HepG2 (cell line): ENCODE data around the gene COL9A1. TPM values are rescaled to one million over a fixed set of nuclear protein-coding genes. Genes with fewer than 3 reads are reported as not detected.

Source experiments
- ATAC-seq: fragments of 200-7000 bp; cut with Tn5 transposase; 3 replicates; pipeline ENCODE4 v1.9.1; 2020; ENCODE audit warnings: mild to moderate bottlenecking, moderate library complexity
- BruUV-seq: library from RNA; stranded (reverse); fragments of 400-500 nt; replicated peaks from 2 replicates; lab custom pipeline; 2021; lab: Mats Ljungman, UMichigan
- CTCF ChIA-PET: fragments of 300-600 bp; formaldehyde crosslinking; extraction: SDS; loops from one replicate; lab custom pipeline; 2021; ENCODE audit warnings: low total read pairs, inconsistent platforms, low intra/inter-chr PET ratio; lab: Yijun Ruan, JAX
- POLR2A ChIA-PET: fragments of 350-600 bp; sonication (Branson Sonifier 250); formaldehyde crosslinking; loops from one replicate; lab custom pipeline; 2020; ENCODE audit warnings: antibody characterized with exemption, inconsistent platforms; lab: Yijun Ruan, JAX
- DNase-seq: peaks from one replicate; pipeline ENCODE4 v3.0.0-alpha.2; 2015; ENCODE audit warnings: low spot score
- FAIRE-seq: peaks from 3 replicates; lab custom pipeline; 2011; peaks lifted over from hg19 to GRCh38; lab: Jason Lieb, UNC
- H2AFZ ChIP-seq: one replicate; pipeline ENCODE4 v1.6.1; 2011; ENCODE audit warnings: low read length, inconsistent platforms
- H3K27ac ChIP-seq: fragments of 300-600 bp; 3 replicates; pipeline ENCODE4 v1.8.0; 2011; ENCODE audit warnings: mixed run types, mild to moderate bottlenecking, mixed read lengths, low read length, inconsistent platforms; ENCODE audit not compliant: insufficient read depth; ENCODE audit errors: extremely low read length
- H3K27me3 ChIP-seq, 2 experiments: fragments of 200-600 bp in 1 of 2; 2 replicates in 1 of 2; 3 replicates in 1 of 2; pipeline versions ENCODE4 v1.6.0 to v1.8.0; 2011; ENCODE audit warnings: low read length in 2 of 2, mild to moderate bottlenecking in 2 of 2, moderate library complexity in 2 of 2, inconsistent platforms in 1 of 2; ENCODE audit not compliant: insufficient read depth in 2 of 2, control insufficient read depth in 1 of 2
- H3K36me3 ChIP-seq, 2 experiments: fragments of 200-600 bp in 1 of 2; replicated peaks in 1 of 2; 2 replicates in 1 of 2; 3 replicates in 1 of 2; pipeline versions ENCODE4 v1.5.1 to v1.8.0; 2011; ENCODE audit warnings: low read length in 2 of 2, inconsistent platforms in 1 of 2; ENCODE audit not compliant: insufficient read depth in 2 of 2, control insufficient read depth in 1 of 2
- H3K4me1 ChIP-seq: 2 replicates; pipeline ENCODE4 v1.5.1; 2012; ENCODE audit warnings: low read length, inconsistent platforms; ENCODE audit not compliant: insufficient read depth
- H3K4me2 ChIP-seq: 2 replicates; pipeline ENCODE4 v1.6.0; 2011; ENCODE audit warnings: low read depth, low read length, inconsistent platforms
- H3K4me3 ChIP-seq, 3 experiments: fragments of 200-600 bp in 1 of 3; sonication (generic), shearing (Covaris generic) in 1 of 3; replicated peaks in 1 of 3; 2 replicates each; pipeline ENCODE4 v1.5.1; 2011 to 2016; ENCODE audit warnings: low read length in 3 of 3, inconsistent platforms in 2 of 3, low read depth in 2 of 3, mild to moderate bottlenecking in 2 of 3, control low read depth in 1 of 3, mixed read lengths in 1 of 3; ENCODE audit not compliant: insufficient read depth in 1 of 3
- H3K79me2 ChIP-seq: one replicate; pipeline ENCODE4 v1.6.1; 2011; ENCODE audit warnings: low read length, inconsistent platforms; ENCODE audit not compliant: insufficient read depth
- H3K9ac ChIP-seq: 2 replicates; pipeline ENCODE4 v1.6.0; 2011; ENCODE audit warnings: mild to moderate bottlenecking, low read depth, low read length, inconsistent platforms; ENCODE audit not compliant: insufficient read depth
- H3K9me3 ChIP-seq: 2 replicates; pipeline ENCODE4 v1.5.1; 2012; ENCODE audit warnings: mild to moderate bottlenecking, low read length
- H4K20me1 ChIP-seq: 2 replicates; pipeline ENCODE4 v1.6.0; 2011; ENCODE audit warnings: inconsistent platforms, mild to moderate bottlenecking, low read length, moderate library complexity; ENCODE audit not compliant: insufficient read depth
- KLF13 ChIP-seq: sonication (generic); formaldehyde crosslinking; IDR thresholded peaks from 2 replicates; pipeline ENCODE4 v1.4.0; 2020; ENCODE audit warnings: mild to moderate bottlenecking, missing genetic modification reagents
- MED13 ChIP-seq: sonication (generic); formaldehyde crosslinking; IDR thresholded peaks from 2 replicates; pipeline ENCODE4 v1.5.0; 2020; ENCODE audit warnings: missing genetic modification reagents
- SAFB2 ChIP-seq: sonication (generic); formaldehyde crosslinking; IDR thresholded peaks from 2 replicates; pipeline ENCODE4 v1.5.1; 2020; ENCODE audit warnings: missing genetic modification reagents, low read depth, mild to moderate bottlenecking, borderline replicate concordance
- ZNF224 ChIP-seq: sonication (generic); formaldehyde crosslinking; IDR thresholded peaks from 2 replicates; pipeline ENCODE4 v1.5.0; 2020; ENCODE audit warnings: mild to moderate bottlenecking, missing genetic modification reagents
- ZNF326 ChIP-seq: sonication (generic); formaldehyde crosslinking; IDR thresholded peaks from 2 replicates; pipeline ENCODE4 v1.4.0; 2020; ENCODE audit warnings: missing genetic modification reagents, borderline replicate concordance
- ZNF766 ChIP-seq: sonication (generic); formaldehyde crosslinking; IDR thresholded peaks from 2 replicates; pipeline ENCODE4 v1.5.0; 2020; ENCODE audit warnings: missing genetic modification reagents, borderline replicate concordance
- WGBS: methylation state at CpG from one replicate; pipeline ENCODE4 v1.1.6; 2017; ENCODE audit warnings: low lambda C conversion rate; 5-methylcytosine and 5-hydroxymethylcytosine counted together
- in situ Hi-C: cut with HindIII; loops from 2 replicates; pipeline ENCODE4 v1.10.0; 2017; ENCODE audit warnings: low pct_unique_long_range_greater_than_20kb; ENCODE audit not compliant: extremely low pct_ligation_motif_present
- intact Hi-C: fragments of 100-400 bp; cut with micrococcal nuclease; formaldehyde crosslinking; loops from one replicate; pipeline ENCODE4 v1.10.0; 2022; ENCODE audit not compliant: unreplicated experiment
- polyA plus RNA-seq, 8 experiments: library from polyadenylated mRNA; depleted of rRNA in 3 of 8; stranded (reverse) in 7 of 8; unstranded in 1 of 8; fragments of >200 nt; fragmentation: Illumina TruSeq in 4 of 8; extraction: Trizol in 4 of 8; gene quantifications; 2 replicates each; pipeline versions ENCODE4 v1.2.1 to v1.2.3, GENCODE V29; 2011 to 2016; ENCODE audit warnings: low read depth in 4 of 8, missing spikeins in 1 of 8, mixed read lengths in 1 of 8; ENCODE audit not compliant: insufficient read depth in 1 of 8
- total RNA-seq, 5 experiments: library from RNA; depleted of rRNA; stranded (reverse); fragments of >200 nt; fragmentation: Illumina TruSeq; extraction: Trizol; gene quantifications; 2 replicates each; pipeline ENCODE4 v1.2.3, GENCODE V29; 2016; ENCODE audit warnings: low read depth in 1 of 5
- TF ChIP-seq, protein P1 (sequence below): sonication (generic); formaldehyde crosslinking; conservative IDR thresholded peaks from 2 replicates; pipeline ENCODE4 v1.5.0; 2020; ENCODE audit warnings: missing genetic modification reagents
- TF ChIP-seq, protein P2 (sequence below): sonication (generic); formaldehyde crosslinking; IDR thresholded peaks from 2 replicates; pipeline ENCODE4 v1.4.0; 2020; ENCODE audit warnings: missing genetic modification reagents, borderline replicate concordance

Gene COL9A1
- total and polyA plus RNA-seq, 2 of the 13 experiments (the other 11 are each of a cell fraction or from before 2014, with no cell fraction given), result 0.08 TPM; not detected in 1

DNA sequence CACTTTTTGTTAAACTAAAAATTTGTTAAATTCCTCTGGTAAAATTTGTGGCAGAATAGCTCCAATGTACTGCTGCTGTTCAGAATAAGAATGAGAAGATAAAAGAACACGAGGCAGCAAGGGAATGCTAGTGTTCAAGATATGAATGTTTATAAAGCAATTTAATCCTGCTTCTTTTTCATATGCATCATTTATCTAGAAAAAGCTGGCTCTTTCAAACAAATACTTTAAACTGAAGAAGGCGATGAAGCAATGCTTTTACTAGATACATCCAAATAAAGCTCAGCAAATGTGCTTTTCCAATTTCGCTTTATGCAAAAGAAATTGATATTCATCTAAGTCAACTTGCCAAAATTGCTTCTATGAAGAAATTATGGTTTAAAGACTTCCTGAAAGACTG, 66.5 kb downstream of the COL9A1 start (continued):
- TF ChIP-seq KLF13 (CRISPR knock-in tag) (no peak), SAFB2 (CRISPR knock-in tag) (no peak), ZNF224 (CRISPR knock-in tag) (no peak), ZNF766 (CRISPR knock-in tag) (no peak), ZNF326 (CRISPR knock-in tag) (no peak), MED13 (CRISPR knock-in tag) (no peak)
- TF ChIP-seq, protein P1, sequence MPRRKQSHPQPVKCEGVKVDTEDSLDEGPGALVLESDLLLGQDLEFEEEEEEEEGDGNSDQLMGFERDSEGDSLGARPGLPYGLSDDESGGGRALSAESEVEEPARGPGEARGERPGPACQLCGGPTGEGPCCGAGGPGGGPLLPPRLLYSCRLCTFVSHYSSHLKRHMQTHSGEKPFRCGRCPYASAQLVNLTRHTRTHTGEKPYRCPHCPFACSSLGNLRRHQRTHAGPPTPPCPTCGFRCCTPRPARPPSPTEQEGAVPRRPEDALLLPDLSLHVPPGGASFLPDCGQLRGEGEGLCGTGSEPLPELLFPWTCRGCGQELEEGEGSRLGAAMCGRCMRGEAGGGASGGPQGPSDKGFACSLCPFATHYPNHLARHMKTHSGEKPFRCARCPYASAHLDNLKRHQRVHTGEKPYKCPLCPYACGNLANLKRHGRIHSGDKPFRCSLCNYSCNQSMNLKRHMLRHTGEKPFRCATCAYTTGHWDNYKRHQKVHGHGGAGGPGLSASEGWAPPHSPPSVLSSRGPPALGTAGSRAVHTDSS (CRISPR knock-in tag), result no peak
- TF ChIP-seq, all 625 proteins: peak for 0

DNA sequence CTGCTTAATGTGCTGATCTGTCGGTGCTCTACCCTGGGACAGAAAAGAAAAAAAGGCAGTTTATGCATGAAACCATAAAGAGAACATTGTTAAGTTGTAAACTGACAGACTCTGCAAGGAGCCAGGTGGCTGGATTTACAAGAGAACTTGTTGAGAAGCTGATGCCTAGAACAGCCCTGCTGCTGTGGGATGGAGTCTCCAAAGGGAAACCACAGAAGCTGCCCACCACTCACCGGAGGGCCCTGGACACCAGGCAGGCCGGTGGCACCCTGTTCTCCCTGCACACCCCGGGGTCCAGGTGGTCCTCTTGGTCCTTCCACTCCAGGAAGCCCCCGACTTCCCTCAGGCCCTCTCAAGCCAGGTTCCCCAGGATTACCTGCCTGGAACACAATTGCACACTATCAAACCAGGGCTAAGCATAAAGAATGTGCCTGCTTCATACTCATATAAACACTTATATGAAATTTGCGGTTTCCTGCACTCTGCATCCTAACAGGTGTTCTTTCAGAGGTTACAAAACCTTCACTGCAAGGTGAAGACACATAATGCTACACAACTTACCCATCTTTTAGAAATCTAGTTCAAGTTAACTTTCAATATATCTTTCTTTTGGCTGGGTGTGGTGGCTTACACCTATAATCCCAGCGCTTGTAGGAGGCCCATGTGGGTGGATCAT, 68.2 kb downstream of the COL9A1 start:
- Histone ChIP-seq H2AFZ (no peak overlapping the region), H3K27me3 (peaks cover 0 to 3% of the 10 kb centered on the region in 2 experiments; a peak in 2 of 5 replicates), H3K27ac (no peak overlapping the region), H3K9me3 (no peaks in the 10 kb centered on the region), H3K36me3 (no peaks in the 10 kb centered on the region), H3K4me2 (no peak overlapping the region), H3K79me2 (no peaks in the 10 kb centered on the region), H3K4me1 (no peaks in the 10 kb centered on the region), H4K20me1 (no peaks in the 10 kb centered on the region), H3K4me3 (no peak overlapping the region), H3K9ac (no peak overlapping the region)
- FAIRE-seq (no peak), ATAC-seq (no peak), DNase-seq (no peak)
- no TSS peak for BruUV-seq
- in situ Hi-C loops (no loop called here), intact Hi-C loops (no loop called here)
- TF ChIP-seq, protein P2, sequence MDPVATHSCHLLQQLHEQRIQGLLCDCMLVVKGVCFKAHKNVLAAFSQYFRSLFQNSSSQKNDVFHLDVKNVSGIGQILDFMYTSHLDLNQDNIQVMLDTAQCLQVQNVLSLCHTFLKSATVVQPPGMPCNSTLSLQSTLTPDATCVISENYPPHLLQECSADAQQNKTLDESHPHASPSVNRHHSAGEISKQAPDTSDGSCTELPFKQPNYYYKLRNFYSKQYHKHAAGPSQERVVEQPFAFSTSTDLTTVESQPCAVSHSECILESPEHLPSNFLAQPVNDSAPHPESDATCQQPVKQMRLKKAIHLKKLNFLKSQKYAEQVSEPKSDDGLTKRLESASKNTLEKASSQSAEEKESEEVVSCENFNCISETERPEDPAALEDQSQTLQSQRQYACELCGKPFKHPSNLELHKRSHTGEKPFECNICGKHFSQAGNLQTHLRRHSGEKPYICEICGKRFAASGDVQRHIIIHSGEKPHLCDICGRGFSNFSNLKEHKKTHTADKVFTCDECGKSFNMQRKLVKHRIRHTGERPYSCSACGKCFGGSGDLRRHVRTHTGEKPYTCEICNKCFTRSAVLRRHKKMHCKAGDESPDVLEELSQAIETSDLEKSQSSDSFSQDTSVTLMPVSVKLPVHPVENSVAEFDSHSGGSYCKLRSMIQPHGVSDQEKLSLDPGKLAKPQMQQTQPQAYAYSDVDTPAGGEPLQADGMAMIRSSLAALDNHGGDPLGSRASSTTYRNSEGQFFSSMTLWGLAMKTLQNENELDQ, result no peak
- 3% methylated on average over 3 of the region's 7 CpGs for WGBS
- CTCF ChIA-PET, result no interaction called here
- POLR2A ChIA-PET, result no interaction called here
